Keratinocyte (primary cell): ENCODE data around the gene AHCTF1. TPM values are rescaled to one million over a fixed set of nuclear protein-coding genes. Genes with fewer than 3 reads are reported as not detected.

ENCODE experiments used
- DNase-seq: peaks from one replicate; pipeline ENCODE4 v3.0.0-alpha.2; 2011; ENCODE audit warnings: low read depth, missing footprints, low spot score
- FAIRE-seq: peaks from 2 replicates; lab custom pipeline; 2011; peaks lifted over from hg19 to GRCh38; lab: Jason Lieb, UNC
- H2AFZ ChIP-seq: 2 replicates; pipeline ENCODE4 v1.6.0; 2012; ENCODE audit warnings: low read length, control low read depth, inconsistent platforms; ENCODE audit not compliant: control insufficient read depth
- H3K27ac ChIP-seq: 2 replicates; pipeline ENCODE4 v1.5.1; 2011; ENCODE audit warnings: low read length; ENCODE audit not compliant: control insufficient read depth, insufficient read depth
- H3K27me3 ChIP-seq: 3 replicates; pipeline ENCODE4 v1.6.0; 2011; ENCODE audit warnings: low read length; ENCODE audit not compliant: control insufficient read depth, insufficient read depth; ENCODE audit errors: extremely low read depth
- H3K36me3 ChIP-seq, 2 experiments: 2 replicates in 1 of 2; 3 replicates in 1 of 2; pipeline ENCODE4 v1.5.1; 2011; ENCODE audit warnings: low read length in 2 of 2, mild to moderate bottlenecking in 1 of 2; ENCODE audit not compliant: control insufficient read depth in 2 of 2, insufficient read depth in 2 of 2; ENCODE audit errors: extremely low read depth in 1 of 2
- H3K4me1 ChIP-seq: 3 replicates; pipeline ENCODE4 v1.5.1; 2011; ENCODE audit warnings: low read length; ENCODE audit not compliant: control insufficient read depth, insufficient read depth; ENCODE audit errors: extremely low read depth
- H3K4me2 ChIP-seq: 3 replicates; pipeline ENCODE4 v1.6.0; 2011; ENCODE audit warnings: low read depth, low read length; ENCODE audit not compliant: control insufficient read depth, insufficient read depth; ENCODE audit errors: extremely low read depth
- H3K4me3 ChIP-seq, 3 experiments: fragments of 200-600 bp in 1 of 3; sonication (generic) in 1 of 3; 2 replicates in 2 of 3; 3 replicates in 1 of 3; pipeline ENCODE4 v1.5.1; 2011 to 2016; ENCODE audit warnings: low read length in 3 of 3, mild to moderate bottlenecking in 3 of 3, control low read depth in 2 of 3, inconsistent platforms in 1 of 3, low read depth in 1 of 3, mixed read lengths in 1 of 3, mixed run types in 1 of 3, moderate library complexity in 1 of 3; ENCODE audit not compliant: control insufficient read depth in 2 of 3, insufficient read depth in 2 of 3; ENCODE audit errors: extremely low read depth in 1 of 3
- H3K79me2 ChIP-seq: 2 replicates; pipeline ENCODE4 v1.6.0; 2012; ENCODE audit warnings: low read length; ENCODE audit not compliant: control insufficient read depth, insufficient read depth
- H3K9ac ChIP-seq: 3 replicates; pipeline ENCODE4 v1.6.0; 2011; ENCODE audit warnings: low read length; ENCODE audit not compliant: control insufficient read depth, insufficient read depth; ENCODE audit errors: extremely low read depth
- H3K9me1 ChIP-seq: 3 replicates; pipeline ENCODE4 v1.6.0; 2011; ENCODE audit warnings: low read length; ENCODE audit not compliant: control insufficient read depth, insufficient read depth; ENCODE audit errors: extremely low read depth
- H3K9me3 ChIP-seq: 2 replicates; pipeline ENCODE4 v1.5.1; 2012; ENCODE audit warnings: low read depth, low read length; ENCODE audit not compliant: control insufficient read depth
- H4K20me1 ChIP-seq: 3 replicates; pipeline ENCODE4 v1.6.0; 2011; ENCODE audit warnings: low read length; ENCODE audit not compliant: control insufficient read depth, insufficient read depth; ENCODE audit errors: extremely low read depth
- CTCF ChIP-seq, 3 experiments: IDR thresholded peaks in 1 of 3; conservative IDR thresholded peaks in 1 of 3; optimal IDR thresholded peaks in 1 of 3; 2 replicates in 2 of 3; 3 replicates in 1 of 3; pipeline versions ENCODE3 to v1.5.1; 2011; ENCODE audit warnings: low read length in 3 of 3, mild to moderate bottlenecking in 3 of 3, moderate library complexity in 2 of 3, control low read depth in 1 of 3, inconsistent platforms in 1 of 3; ENCODE audit not compliant: insufficient read depth in 2 of 3; ENCODE audit errors: extremely low read depth in 1 of 3
- EZH2 ChIP-seq: IDR thresholded peaks from one replicate; pipeline ENCODE4 v1.6.1; 2012; ENCODE audit warnings: inconsistent platforms, mild to moderate bottlenecking, low read length, moderate library complexity
- dilution Hi-C: fragments of 300-500 bp; cut with MboI; formaldehyde crosslinking; loops from one replicate; pipeline ENCODE4 v1.7.0; 2020; ENCODE audit warnings: low sequenced_read_pairs; ENCODE audit not compliant: extremely low pct_ligation_motif_present
- polyA plus RNA-seq, 5 experiments: library from polyadenylated mRNA; depleted of rRNA in 3 of 5; stranded (reverse) in 3 of 5; stranded (forward) in 1 of 5; unstranded in 1 of 5; fragments of >200 nt; gene quantifications; 1 replicate in 1 of 5; 2 replicates in 3 of 5; 3 replicates in 1 of 5; pipeline versions ENCODE4 v1.2.1 to v1.2.3, GENCODE V29; 2011 to 2012; ENCODE audit warnings: missing spikeins in 2 of 5, low read depth in 1 of 5, low replicate concordance in 1 of 5

The AHCTF1 gene
- polyA plus RNA-seq, 1 donor (not counting 4 experiments of a cell fraction or from before 2014, with no cell fraction given): 22.2 TPM

GRCh38 chr1:246901874-246902273 lies 29.9 kb downstream of the AHCTF1 start:
- Histone ChIP-seq H3K4me1 (no peaks in the 10 kb centered on the region), H3K4me2 (no peak overlapping the region), H3K4me3 (no peak overlapping the region), H3K9ac (no peak overlapping the region), H3K27ac (no peak overlapping the region), H3K36me3 (peaks cover 13 to 17% of the 10 kb centered on the region in 2 experiments), H3K79me2 (peaks cover 10% of the 10 kb centered on the region), H3K9me3 (no peaks in the 10 kb centered on the region), H2AFZ (no peak overlapping the region), H3K27me3 (no peaks in the 10 kb centered on the region), H4K20me1 (no peaks in the 10 kb centered on the region), H3K9me1 (no peaks in the 10 kb centered on the region)
- DNase-seq (no peak), FAIRE-seq (no peak)
- dilution Hi-C loops: no loop called here
- TF ChIP-seq CTCF (optimal IDR thresholded peaks at IDR 0.05 in 1 of 3, IDR thresholded peaks at IDR 0.05 in 1 of 3, conservative IDR thresholded peaks at IDR 0.05 in 1 of 3; ENCODE audit: extremely low read depth in 1 of 3, insufficient read depth in 2 of 3, low read length in 3 of 3) (no peak), EZH2 (no peak)

- Histone ChIP-seq H3K4me3 (no peak overlapping the region), H3K36me3 (peaks cover 20 to 22% of the 10 kb centered on the region in 2 experiments), H3K27me3 (no peaks in the 10 kb centered on the region), H4K20me1 (no peaks in the 10 kb centered on the region), H3K4me2 (no peak overlapping the region), H3K9me1 (no peaks in the 10 kb centered on the region), H2AFZ (no peak overlapping the region), H3K9me3 (no peaks in the 10 kb centered on the region), H3K79me2 (peaks cover 2% of the 10 kb centered on the region), H3K4me1 (no peaks in the 10 kb centered on the region), H3K9ac (no peak overlapping the region), H3K27ac (no peak overlapping the region)
- dilution Hi-C loops: no loop called here
- FAIRE-seq (no peak), DNase-seq (no peak)
- TF ChIP-seq EZH2 (no peak), CTCF (optimal IDR thresholded peaks at IDR 0.05 in 1 of 3, IDR thresholded peaks at IDR 0.05 in 1 of 3, conservative IDR thresholded peaks at IDR 0.05 in 1 of 3; ENCODE audit: extremely low read depth in 1 of 3, insufficient read depth in 2 of 3, low read length in 3 of 3) (no peak)
These were observed 34.4 kb downstream of the AHCTF1 start for GRCh38 chr1:246897302-246897701.
